A204.1 (cell line): ENCODE results near the gene LIN7C.

Experiments
- FAIRE-seq: peaks from 2 replicates; lab custom pipeline; 2012; peaks lifted over from hg19 to GRCh38; lab: Jason Lieb, UNC

LIN7C gene

DNA sequence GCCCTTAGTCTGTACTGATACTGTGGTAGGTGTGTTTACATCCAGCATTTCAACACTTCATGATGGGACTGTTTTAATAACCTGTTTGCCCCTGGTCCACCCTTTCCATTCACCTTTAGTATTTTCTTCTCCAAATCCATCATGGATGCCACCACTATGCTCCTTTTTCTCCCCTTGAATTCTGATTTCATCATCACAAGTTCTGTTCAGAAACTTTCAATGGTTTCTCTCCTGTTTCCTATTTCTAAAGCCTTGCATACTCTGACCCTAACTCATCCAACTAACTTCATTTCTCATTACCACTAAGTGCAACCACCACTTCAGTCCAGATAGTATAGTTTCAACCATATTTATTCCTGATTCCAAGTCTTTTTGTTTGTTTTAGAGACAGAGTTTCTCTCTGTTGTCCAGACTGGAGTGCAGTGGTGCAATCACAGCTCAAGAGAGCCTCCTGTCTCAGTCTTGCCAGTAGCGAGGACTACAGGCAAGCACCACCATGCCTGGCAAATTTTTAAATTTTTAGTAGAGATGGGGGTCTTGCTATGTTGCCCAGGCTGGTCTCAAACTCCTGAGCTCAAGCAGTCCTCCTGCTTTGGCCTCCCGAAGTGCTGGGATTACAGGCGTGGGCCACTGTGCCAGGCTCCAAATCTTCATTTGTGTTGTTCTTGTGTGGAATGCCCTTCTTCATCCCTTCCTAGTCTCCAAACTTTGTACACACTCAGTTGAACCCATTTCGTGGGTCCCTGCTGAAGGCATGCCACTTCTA is 1.2 kb upstream of the LIN7C start:
- FAIRE-seq = no peak

DNA sequence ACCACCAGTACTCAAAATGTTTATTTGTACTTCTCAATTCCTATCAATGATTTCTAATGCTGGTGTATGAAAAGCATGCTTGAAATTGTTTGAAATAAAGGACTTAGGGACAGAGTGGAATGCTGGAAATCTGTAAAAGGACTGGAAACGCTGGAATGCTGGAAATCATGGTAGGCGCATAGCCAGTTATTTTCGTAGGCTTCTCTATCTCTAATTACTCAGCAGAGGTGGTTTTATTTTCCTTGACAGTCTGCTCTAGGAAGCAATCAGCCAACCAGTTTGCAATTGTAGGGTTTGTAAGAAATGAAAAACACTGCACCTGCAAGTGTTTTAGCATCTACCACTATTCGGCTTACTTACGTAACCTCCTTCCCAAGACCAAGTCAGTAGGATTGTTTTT is 788 bp downstream of the LIN7C start:
- FAIRE-seq = no peak

DNA sequence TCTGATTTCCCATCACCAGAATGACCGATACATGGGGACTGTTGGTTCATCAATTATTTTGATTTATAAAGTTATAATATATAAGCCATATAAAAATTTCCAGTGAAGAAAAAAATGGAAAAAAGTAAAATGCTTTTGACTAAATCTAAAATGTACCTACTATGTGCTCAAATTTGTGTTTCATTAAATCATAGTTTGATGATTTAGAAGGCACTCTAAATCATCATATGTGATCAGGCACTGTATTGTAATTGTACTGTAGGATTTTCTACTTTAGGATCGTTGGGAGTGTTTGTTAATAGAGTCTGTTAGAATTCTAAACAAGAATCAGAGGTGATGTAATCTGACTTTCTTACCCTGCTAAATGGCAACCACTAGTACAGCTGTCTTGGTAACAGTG is 2.4 kb downstream of the LIN7C start:
- FAIRE-seq = no peak

DNA sequence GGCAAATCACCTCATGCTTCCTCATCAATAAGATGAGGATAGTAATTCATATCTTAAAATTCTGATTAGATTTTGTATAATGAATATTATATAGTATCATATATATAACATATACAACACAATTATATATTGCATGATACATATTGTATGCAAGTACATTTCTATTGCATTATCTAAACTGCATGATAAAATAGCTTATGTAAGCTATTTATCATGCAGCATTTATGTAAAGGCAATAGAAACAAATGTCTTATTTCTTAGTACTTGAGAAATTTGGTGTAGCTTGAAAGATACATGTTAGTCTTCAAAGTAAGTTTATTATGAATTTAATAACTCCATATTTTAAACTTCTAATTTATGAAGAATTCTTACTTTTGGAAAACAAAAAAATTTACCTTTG is 5.5 kb downstream of the LIN7C start:
- peak; percentile 11 for FAIRE-seq

DNA sequence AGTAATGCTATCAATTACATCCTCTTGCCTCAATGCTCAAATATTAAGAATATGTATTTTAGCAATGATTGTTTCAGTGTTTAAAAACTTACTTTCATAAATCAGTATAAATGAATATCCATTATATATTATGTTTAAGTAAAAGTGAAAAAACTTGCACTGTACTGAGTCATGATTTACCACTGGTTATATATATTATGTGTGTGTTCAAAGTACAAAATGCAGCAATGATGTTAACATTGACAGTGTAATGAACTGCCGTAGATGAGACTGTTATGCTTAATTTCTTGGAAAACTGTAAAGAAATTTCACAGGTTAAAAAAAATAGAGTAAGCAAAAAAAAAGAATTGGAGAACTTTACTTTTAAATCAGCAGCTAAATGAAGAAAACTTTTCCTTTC is 8.7 kb downstream of the LIN7C start:
- peak; percentile 43 for FAIRE-seq

DNA sequence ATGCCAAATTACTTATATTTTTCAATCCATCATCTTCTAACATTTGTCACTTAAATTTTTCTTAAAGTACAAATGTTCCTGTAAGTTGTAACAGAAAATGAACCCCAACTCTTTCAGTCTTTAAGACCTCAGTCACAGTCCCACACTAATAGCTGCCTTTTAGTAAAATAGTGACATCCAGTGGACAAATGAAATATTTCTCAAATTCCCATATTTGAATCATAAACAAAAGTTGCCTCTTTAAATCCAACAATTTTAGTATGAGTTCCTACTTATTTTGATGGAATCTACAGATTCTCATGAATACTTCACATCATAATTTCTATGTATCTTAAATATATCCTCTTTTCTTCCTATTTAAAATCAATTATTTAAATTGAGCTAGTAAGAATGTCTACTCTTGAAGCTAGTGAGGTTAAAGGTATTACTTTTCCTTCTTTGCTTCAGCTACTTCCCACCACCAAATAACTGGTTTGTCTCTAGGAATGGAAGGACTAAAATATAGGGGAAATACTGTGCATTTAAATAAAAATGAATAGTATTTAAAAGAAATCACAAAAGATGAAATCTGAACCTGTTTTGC is 9.2 kb downstream of the LIN7C start:
- peak; percentile 98 for FAIRE-seq

DNA sequence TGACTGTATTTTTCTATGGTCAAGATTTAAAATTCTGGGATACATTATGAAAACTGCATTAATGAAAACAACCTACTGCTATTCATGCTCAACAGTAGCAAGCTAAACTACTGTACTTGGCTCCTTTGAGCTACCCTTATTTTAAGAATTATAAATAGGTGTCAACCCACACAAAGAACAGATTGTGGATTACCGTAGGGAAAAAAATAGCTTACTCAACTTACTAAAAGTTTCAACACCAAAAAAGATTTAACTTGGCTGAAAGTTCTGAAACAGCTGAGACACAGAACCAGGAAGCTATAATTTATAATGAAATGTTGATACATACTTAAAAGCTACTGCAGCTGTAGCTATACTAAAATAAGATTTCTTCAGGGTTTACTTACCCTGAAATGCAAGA is 10.1 kb downstream of the LIN7C start:
- FAIRE-seq = no peak

DNA sequence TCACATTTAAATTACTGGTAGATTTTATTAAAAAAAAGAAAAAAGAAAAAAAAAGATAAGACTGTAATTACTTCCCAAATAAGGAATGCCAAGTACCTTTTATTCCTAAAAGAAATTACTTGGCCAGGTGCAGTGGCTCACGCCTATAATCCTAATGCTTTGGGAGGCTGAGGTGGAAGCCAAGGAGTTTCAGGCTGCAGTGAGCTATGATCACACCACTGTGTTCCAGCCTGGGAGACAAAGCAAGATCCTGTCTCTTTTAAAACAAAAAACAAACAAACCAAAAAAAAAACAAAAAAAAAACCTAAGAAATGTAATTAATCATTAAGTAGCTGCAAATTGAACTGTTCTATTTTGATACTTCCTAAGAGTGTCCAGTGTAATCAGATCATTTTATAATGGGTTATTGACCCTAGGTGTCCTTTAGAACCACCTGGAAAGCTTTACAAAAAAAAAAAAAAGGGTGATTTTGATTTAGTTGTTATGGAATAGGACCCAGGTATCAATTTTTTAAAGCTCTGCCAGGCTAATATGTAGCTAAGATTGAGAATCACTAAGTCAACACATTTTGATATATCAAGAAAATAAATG is 10.8 kb downstream of the LIN7C start:
- FAIRE-seq = no peak

DNA sequence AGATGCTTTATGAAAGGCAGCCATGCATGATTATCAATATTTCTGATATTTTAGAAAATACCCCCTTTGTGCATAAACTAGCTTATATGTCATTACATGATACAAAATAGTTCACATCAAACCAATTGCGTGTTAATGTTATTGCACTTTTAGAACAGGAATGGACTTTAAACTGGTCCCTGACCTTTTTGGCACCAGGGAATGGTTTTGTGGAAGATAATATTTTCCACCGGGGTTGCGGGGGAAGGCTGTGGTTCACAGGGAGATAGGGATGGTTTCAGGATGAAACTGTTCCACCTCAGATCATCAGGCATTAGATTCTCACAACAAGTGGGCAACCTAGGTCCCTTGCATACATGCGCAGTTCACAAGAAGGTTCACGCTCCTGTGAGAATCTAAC is 17.5 kb downstream of the LIN7C start:
- no peak for FAIRE-seq

DNA sequence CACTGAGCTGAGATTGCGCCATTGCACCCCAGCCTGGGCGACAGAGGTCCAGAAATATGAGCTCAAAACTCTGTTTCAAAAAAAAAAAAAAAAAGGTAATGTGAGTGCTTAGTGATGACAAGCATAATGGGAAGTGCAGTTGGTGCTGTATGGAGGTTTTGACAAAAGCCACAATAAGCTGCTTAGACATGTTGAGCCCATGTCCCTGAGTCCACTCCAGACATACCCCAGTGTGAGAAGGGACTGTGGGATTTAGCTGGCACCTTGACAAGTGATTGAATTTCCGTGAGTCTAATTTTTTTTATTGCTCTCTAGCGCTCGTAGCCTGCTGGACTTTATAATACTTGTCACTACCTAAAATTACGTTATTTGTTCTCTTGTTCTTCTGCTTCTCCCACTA is 18.9 kb downstream of the LIN7C start:
- no peak for FAIRE-seq

DNA sequence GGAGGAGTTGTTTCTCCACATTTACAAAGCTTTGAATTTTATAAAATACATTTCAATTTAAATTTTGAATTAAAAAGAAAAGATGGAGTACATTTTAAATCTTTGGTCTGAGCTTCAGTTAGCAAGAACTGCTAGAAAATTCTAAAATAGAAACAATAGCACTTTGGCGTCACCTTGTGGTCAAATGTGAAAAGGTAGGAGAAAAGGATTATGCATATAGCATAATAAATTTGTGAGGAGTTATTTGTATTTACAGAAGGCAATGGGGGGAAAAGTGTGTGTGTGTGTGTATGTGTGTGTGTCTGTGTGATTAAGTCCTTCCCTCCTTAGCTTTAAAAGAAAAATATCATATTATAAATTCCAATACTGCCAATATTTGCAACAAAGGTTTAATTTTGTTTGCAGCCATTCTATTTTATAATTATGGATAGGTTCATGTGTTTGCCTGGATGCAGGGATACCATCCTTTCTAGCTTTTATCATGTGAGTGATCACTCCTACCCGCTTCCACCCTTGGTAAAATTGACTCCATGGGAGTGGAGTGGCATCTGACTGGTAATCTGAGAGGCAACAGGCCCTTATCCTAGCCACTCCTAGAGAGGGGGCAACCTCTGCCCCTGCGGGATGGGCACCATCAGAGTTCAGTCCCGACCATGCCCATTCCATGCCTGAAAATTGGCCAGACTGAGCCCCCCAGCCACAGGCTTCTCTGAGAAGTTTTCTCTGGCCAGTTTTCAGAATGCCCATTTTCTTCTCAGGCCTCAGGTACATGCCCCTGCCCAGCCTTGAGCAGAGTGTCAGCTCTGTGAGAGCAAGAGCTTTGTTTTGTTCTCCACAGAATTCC is 20.4 kb downstream of the LIN7C start:
- peak; percentile 98 for FAIRE-seq

DNA sequence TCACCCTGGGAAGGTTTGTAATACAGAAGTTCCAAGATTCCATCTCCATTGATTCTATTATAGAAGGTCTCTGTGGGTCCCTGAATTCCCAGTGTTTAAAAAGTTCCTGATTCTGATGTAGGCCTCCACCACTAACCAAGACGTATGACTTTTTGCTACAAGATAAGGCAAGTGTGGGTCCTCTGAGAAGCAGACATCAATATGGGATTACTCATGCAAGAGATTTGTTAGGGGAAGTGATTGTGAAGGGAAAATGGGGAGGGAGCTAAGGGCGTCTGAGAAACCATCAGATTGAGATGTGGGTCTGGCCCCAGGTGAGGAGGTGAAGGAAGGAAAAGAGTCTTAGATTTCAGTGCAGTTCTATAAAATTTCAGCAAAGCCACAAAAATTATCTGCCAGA is 23.8 kb downstream of the LIN7C start:
- no peak for FAIRE-seq

DNA sequence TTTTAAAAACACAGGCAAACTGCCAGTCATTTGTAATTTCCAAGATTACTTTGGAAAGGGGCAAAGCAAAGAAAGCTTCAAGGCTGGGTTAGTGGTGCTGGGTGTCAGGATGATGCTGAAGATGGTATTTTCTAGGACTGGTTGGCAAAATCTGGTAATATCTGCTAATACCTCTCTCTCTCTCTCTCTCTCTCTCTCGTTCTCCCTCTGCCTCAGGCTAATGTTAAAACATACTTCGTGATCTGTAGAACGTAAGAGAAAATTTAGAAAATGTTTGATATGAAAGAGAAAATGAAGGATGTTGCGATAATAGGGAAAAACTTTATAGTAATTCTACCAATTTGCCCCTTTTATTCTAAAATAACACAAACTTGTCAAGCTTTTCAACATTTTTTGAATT is 24.6 kb downstream of the LIN7C start:
- no peak for FAIRE-seq

DNA sequence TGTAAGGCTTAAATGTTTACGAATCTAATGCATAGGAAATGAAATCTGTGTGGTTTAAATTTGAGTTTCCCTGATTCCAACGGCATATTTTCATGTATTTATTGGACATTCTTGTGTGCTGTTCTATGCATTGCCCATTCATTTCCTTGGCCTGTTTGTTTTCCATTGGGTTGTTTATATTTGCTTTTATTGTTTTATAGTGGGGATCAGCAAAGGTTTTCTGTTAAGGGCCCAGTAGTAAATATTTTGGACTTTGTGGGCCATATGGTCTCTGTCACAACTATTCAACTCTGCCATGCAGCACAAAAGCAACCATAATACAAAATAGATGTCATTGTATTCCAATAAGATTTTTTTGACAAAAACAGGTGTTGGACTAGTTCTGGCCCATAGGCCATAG is 28.7 kb downstream of the LIN7C start:
- FAIRE-seq = no peak

DNA sequence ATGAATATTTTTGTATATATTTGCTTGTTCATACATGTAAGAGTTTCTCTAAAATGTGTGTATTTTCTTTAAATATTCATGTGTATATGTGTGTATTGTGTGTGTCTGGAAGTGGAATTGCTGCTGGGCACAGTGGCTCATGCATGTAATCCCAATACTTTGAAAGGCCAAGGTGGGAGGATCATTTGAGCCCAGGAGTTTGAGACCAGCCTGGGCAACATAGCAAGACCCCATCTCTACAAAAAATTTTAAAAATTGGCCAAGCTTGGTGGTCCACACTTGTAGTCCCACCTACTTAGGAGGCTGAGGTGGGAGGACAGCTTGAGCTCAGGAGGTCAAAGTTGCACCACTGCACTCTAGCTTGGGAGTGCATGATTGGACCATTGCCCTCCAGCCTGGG is 29.3 kb downstream of the LIN7C start:
- no peak for FAIRE-seq

DNA sequence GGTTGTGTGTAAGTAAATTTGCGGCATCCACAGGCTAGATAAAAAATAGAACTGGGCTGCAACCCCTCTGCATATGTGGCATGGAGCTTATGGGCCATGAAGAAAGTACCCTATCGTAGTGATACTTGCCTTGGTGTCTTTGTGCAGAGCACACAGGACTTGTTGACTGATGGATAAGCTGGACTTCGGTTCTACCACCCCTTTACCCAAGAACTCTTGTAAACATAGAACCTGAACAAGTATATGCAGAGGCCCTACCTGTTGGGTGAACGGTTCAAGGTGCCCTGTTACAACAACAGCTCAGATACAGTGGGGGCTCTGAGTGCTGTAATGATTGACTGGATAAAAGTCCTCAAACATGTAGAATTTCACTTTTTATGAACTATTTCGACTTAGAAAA is 30.9 kb downstream of the LIN7C start:
- FAIRE-seq = no peak

DNA sequence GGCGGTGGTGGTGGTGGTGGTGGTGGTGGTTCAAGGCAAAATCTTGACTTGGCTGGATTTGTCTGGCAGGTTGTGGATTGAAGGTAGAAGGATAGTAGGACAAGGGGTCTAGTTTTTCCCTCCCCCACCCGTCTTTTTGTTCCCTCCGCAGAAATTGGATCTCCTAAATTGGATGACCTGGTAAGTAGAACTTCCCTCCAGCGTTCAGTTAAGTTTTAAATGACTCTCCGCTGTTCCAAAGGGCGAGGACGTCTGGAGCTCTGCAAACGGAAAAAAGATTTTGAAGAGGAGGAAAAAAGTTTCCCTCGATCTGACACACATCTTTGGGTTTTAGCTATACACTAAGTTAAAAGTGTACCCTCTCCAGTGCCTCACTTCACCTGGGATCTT is 33.6 kb downstream of the LIN7C start:
- no peak for FAIRE-seq

DNA sequence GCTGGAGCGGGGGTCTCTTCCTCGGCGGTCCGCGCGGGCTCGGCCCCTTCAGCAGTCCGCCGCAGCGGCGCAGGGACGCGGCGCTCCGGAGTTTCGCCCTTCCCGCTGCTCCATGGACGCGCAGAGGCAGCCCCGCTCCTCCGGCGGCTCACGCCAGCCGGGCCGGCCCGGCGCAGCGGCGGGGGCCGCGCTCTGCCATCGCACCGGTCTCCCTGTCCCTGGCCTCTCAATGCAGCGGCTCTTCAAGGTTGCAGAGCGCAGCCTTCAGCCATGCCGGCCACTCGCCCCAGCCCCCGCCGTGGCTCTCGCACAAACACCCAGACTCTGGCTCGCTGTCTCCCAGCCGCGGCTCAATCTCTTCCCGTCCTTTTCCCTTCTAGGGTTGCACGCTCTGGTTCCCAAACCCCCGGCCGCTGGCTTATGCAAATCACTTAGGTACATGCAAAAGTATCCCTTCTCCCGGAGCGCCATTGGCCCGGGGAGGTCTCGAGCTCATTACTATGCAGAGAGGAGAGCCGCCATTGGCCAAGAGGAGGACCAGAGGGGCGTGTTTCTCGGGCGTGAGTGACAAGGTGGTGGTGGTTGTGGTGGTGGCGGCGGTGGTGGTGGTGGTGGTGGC is 34.1 kb downstream of the LIN7C start, which contains the start of gene LGR4:
Gene LGR4, minus strand, starts transcription at position 393 of the 619 bp plus-strand sequence. CDS start 488 bp downstream, outside the sequence.
- peak; percentile 92 for FAIRE-seq

DNA sequence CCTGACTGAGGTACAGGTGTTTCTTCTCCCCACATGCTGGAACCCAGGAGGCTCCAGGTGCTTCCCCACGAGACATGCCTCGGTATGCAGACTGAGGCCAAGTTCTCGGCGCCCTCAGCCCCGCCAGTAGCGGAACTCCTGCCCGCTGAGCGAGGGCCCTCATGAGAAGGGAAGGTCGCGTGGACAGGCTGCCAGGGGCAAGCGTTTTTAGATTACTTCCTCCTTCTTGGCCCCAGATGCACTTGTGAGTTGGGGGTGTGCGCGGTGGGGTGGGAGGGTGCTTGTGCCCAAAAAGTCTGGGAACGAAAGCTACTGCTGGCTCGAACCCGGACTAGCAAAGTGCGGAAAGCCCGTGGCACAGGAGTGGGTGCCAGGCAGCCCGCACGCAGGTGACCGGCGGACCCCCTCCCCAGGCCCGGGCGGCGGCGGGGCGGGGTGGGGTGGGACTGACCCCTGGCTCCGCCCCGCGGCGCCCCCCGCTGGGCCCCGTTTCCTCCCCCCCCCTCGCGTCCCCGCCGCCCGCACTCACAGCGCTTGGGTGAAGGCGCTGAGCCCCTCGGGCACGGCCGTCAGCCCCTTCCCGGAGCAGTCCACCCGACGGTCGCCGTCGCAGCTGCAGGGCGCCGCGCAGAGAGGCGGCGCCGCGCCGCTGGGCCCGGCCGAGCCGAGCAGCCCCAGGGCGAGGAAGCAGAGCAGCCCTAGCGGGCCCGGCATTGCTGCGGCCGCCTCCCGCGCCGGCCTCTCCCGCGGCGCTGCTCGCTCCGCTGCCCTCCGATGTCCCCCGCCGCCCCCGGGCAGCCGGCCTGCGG is 34.8 kb downstream of the LIN7C start:
- FAIRE-seq = no peak

DNA sequence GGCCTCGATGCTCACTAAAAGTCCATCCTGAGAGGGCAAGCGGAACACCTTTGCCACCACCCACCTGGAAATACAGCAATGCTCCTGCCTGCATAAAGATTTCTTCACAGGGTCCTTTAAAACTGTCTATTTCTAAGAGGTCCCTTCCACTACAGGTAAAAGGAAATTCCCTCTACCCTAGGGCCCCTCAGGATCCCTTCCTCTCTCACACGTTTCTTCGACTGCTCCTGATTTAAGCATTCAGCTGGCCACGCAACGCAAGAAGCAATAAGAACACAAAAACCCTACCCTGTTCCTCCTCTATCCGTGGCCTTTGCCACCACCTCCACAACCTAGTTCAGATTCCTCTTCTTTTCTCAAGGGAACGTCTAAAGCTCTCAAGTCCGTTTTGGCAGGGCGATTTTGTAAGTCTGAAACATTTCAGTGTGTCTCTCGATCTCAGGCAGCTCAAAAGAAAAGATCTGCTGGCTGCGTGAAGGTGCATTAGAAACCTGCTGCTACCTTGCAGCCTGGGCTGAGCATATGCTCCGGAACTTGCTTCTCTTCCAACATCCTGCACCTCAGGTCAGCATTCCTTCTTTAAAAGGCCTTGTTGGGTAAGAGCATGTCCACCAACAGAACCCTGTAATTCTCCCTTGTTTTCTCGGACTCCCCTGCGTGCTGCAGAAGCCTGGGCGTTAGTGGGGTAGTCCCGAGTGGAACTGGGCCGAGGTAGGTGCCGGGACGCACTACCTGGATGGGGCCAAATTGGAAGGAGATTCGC is 35.6 kb downstream of the LIN7C start:
- no peak for FAIRE-seq

DNA sequence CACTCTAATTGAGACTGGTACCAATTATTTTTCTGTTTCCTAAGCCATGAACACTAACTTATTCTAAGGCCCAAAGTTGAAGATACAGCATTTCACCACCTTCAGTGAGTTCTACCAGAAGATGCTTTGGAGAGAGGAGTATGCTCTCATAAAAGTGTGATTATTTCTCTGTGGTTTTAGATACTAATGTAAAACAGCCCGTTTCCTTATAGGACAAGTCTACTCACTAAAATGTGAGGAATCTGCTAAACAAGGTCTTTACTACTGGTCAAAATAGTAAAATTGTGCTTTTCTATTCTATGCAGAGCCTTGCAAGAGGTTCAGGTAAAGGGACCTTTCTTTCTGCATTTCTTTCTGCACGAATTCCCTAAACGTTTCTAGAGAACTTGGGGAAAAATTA is 36.4 kb downstream of the LIN7C start:
- no peak for FAIRE-seq
